ENCODE results near the gene FBXL17. TPM values are rescaled to one million over a fixed set of nuclear protein-coding genes. Genes with fewer than 3 reads are reported as not detected.

FBXL17 gene
- total RNA-seq, 4 donors from 2014 or later: 16.1 to 31.8 (median 18.8) TPM

DNA sequence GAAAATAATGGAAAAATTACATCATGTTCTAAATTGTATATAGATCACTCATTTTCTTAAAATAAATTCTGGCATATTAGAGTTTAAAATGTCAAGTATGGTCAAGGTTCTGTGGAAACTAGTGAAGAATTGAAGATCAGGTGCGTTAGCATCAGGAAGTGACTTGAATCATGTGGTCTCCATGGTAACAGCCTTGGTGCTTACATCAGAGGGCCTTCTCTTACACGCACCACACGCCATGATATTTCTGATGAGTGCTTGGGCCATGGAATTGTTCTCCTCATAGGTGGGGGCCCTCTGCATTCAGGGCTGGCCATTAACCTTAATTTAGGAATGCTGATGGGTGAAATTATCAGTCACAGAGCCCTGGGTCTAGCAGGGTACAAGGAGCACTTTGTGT, 423.0 kb downstream of the FBXL17 start:
- TF ChIP-seq POLR2A (IDR thresholded peaks at IDR 0.05): no peak
- no peak for TF ChIP-seq CTCF (IDR thresholded peaks at IDR 0.05)
- no peak for DNase-seq (ENCODE audit: low spot score in 2 of 2)
- no peak overlapping the region for H3K4me3 ChIP-seq (ENCODE audit: low read depth, poor library complexity, severe bottlenecking)
- 97 to 98% methylated on average over 3 of the region's 3 CpGs for WGBS, 2 donors
- intact Hi-C loops (cut with DNase I; ENCODE audit: low total_unique reads): no loop called here

- intact Hi-C loops (cut with DNase I; ENCODE audit: low total_unique reads): no loop called here
- WGBS, 2 donors: 88 to 96% methylated on average over 3 of the region's 3 CpGs
- no peak for TF ChIP-seq CTCF (IDR thresholded peaks at IDR 0.05)
- no peak for TF ChIP-seq POLR2A (IDR thresholded peaks at IDR 0.05)
- H3K4me3 ChIP-seq (ENCODE audit: low read depth, poor library complexity, severe bottlenecking): no peak overlapping the region
- DNase-seq (ENCODE audit: low spot score in 2 of 2): no peak
Observed at GRCh38 chr5:107958432-107958831, 423.5 kb downstream of the FBXL17 start.

DNA sequence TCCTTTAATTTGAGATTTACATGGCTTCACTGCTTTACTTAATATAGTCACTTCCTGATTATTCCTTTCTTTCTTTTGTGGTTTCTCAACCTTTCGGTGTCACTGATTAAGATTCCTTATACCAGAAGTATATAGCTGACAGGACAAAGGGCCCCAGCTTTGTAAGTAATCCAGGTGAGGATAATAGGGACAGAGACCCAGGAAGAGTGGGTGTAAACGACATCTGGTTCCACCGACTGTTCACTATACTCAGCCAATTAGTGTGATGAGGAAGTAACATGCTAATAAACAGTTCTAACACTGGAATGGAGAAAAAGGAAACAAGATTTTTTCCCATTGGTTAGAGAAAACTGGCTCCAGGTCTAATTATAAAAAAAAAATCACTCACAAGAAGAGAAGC, 424.8 kb downstream of the FBXL17 start:
- WGBS, 2 donors: 71 to 73% methylated on average over 3 of the region's 3 CpGs
- intact Hi-C loops (cut with DNase I; ENCODE audit: low total_unique reads): no loop called here
- no peak overlapping the region for H3K4me3 ChIP-seq (ENCODE audit: low read depth, poor library complexity, severe bottlenecking)
- no peak for TF ChIP-seq POLR2A (IDR thresholded peaks at IDR 0.05)
- DNase-seq (ENCODE audit: low spot score in 2 of 2): no peak

DNA sequence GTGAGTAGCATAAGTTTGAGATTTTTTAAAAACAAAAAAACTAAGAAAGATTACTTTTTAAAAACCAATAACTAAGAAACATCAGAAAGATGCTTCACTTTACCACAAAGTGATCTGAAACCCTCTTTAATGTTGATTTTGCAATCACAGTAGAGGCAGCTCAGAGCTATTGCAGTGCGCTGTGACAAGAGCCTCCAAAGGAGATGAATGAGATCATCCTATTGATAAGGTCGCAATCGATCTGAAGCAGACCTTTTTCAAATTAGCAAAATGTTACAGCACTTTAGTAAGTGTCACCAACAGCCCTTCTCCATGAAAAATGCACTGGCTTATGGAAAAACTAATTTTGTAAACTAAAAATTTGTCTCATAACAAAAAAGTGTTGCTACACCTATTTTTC, 426.6 kb downstream of the FBXL17 start:
- 79 to 81% methylated on average over 3 of the region's 3 CpGs for WGBS, 2 donors
- DNase-seq (ENCODE audit: low spot score in 2 of 2): no peak
- no peak overlapping the region for H3K4me3 ChIP-seq (ENCODE audit: low read depth, poor library complexity, severe bottlenecking)
- intact Hi-C loops (cut with DNase I; ENCODE audit: low total_unique reads): no loop called here
- TF ChIP-seq POLR2A (IDR thresholded peaks at IDR 0.05) (no peak), CTCF (IDR thresholded peaks at IDR 0.05) (no peak)

DNA sequence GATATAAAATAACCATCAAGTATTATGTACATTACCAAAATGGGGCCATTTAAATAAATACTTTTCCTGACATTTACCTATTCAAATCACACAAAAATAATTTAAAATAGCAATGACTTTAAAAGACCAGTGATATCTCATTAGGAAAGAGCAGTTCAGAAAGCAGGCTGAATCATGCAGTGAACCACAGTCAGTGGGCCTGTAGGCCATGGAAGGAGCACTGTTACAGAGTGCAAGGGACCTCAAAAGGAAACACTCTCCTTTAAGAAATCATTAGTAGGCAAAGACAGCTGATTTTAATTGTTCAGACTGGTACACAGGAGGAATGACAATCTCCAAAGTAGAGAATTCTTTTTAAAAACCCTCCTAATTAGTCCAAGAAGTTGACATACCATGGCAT, 427.6 kb downstream of the FBXL17 start:
- TF ChIP-seq POLR2A (IDR thresholded peaks at IDR 0.05): no peak
- TF ChIP-seq CTCF (IDR thresholded peaks at IDR 0.05): no peak
- intact Hi-C loops (cut with DNase I; ENCODE audit: low total_unique reads): no loop called here
- DNase-seq (ENCODE audit: low spot score in 2 of 2): no peak
- no peak overlapping the region for H3K4me3 ChIP-seq (ENCODE audit: low read depth, poor library complexity, severe bottlenecking)

DNA sequence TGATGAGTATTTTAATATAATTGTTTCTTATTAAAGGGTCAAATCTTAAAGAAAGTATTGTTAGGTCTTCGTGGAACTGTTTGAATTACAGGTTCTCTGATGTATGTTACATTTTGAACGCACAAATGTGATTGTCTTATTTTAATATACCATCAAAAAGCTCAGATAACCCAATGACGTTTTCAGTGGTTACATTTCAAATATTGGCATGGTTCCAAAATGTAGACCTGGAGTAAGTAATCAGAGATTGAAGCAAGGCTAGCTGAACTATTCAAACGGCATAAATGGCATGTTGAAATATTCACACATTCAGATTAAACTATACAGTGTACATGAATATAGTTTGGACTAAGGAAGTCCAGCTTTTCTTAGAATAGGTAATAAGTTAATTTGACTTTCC, 429.4 kb downstream of the FBXL17 start:
- WGBS, 2 donors: 74 to 77% methylated on average over 4 of the region's 4 CpGs
- intact Hi-C loops (cut with DNase I; ENCODE audit: low total_unique reads): no loop called here
- DNase-seq (ENCODE audit: low spot score in 2 of 2): no peak
- no peak overlapping the region for H3K4me3 ChIP-seq (ENCODE audit: low read depth, poor library complexity, severe bottlenecking)
- no peak for TF ChIP-seq CTCF (IDR thresholded peaks at IDR 0.05)
- no peak for TF ChIP-seq POLR2A (IDR thresholded peaks at IDR 0.05)
